Psoas muscle (tissue), 8 donors: ENCODE results near the gene CKM. TPM values are rescaled to one million over a fixed set of nuclear protein-coding genes. Genes with fewer than 3 reads are reported as not detected.

Source experiments
- ATAC-seq, 4 donors: fragments of 200-7000 bp; cut with Tn5 transposase; one replicate each; pipeline ENCODE4 v1.9.1; 2020; ENCODE audit warnings: moderate library complexity in 3 of 4, mild to moderate bottlenecking in 2 of 4
- DNase-seq, 2 donors: peaks; one replicate each; pipeline ENCODE4 v3.0.0-alpha.2; 2020
- H3K27ac ChIP-seq: fragments of 200-600 bp; one replicate; pipeline ENCODE4 v1.8.0; 2022
- H3K27me3 ChIP-seq, 3 donors: fragments of 200-600 bp in 1 of 3; one replicate each; pipeline versions ENCODE4 v1.6.1 to v1.8.0; 2013 to 2022; ENCODE audit warnings: low read length in 2 of 3, mild to moderate bottlenecking in 2 of 3, moderate library complexity in 1 of 3; ENCODE audit not compliant: insufficient read depth in 3 of 3
- H3K36me3 ChIP-seq, 2 donors: fragments of 200-600 bp in 1 of 2; one replicate each; pipeline versions ENCODE4 v1.6.1 to v1.8.0; 2013 to 2022; ENCODE audit warnings: low read depth in 1 of 2, mild to moderate bottlenecking in 1 of 2, moderate library complexity in 1 of 2; ENCODE audit not compliant: insufficient read depth in 1 of 2
- H3K4me1 ChIP-seq: fragments of 200-600 bp; one replicate; pipeline ENCODE4 v1.8.0; 2022
- H3K4me3 ChIP-seq: fragments of 200-600 bp; one replicate; pipeline ENCODE4 v1.8.0; 2022; ENCODE audit warnings: mild to moderate bottlenecking
- H3K9me3 ChIP-seq: fragments of 200-600 bp; one replicate; pipeline ENCODE4 v1.8.0; 2022
- CTCF ChIP-seq: fragments of 200-600 bp; IDR thresholded peaks from one replicate; pipeline ENCODE4 v1.8.0; 2022; ENCODE audit warnings: antibody characterized with exemption
- WGBS, 3 donors: extraction: QIAGEN DNeasy Blood & Tissue Kit; methylation state at CpG; one replicate each; pipeline versions ENCODE4 v1.1.6 to v1.1.7; 2013; 5-methylcytosine and 5-hydroxymethylcytosine counted together
- intact Hi-C, 2 donors: fragments of 100-400 bp; cut with DNase I; formaldehyde crosslinking; loops; one replicate each; pipeline versions ENCODE4 v1.11.0 to v1.14.2; 2022
- polyA plus RNA-seq, 3 donors: library from polyadenylated mRNA; stranded (reverse); fragments of 200-250 nt; gene quantifications; one replicate each; pipeline ENCODE4 v1.2.3, GENCODE V29; 2013
- total RNA-seq, 4 donors: library from RNA; stranded (reverse); fragmentation: NEBNext Ultra II Directional in 2 of 4; extraction: Animal tissue kit (Norgen Biotek cat#: 25700) in 2 of 4; gene quantifications; one replicate each; pipeline versions ENCODE4 v1.2.1 to v1.2.4, GENCODE V29; 2021 to 2023
- donor health status: healthy with polysubstance abuse.
- donor health status: DM: no; HTN: no; CAD: no; lungs with moderate emphysema.
- donor health status: Bipolar disorder and iron deficiency.
- donor health status: healthy.
- donor health status: DM: yes; HTN: yes; CAD: no.
- donor health status: DM: no; HTN: no; CAD: no.
- donor health status: DM: no; HTN: no; CAD: no.
- donor health status: DM: yes; HTN: yes; CAD: no.

CKM gene
- total and polyA plus RNA-seq, 7 donors: 9,503 to 23,818 (median 15,775) TPM

DNA sequence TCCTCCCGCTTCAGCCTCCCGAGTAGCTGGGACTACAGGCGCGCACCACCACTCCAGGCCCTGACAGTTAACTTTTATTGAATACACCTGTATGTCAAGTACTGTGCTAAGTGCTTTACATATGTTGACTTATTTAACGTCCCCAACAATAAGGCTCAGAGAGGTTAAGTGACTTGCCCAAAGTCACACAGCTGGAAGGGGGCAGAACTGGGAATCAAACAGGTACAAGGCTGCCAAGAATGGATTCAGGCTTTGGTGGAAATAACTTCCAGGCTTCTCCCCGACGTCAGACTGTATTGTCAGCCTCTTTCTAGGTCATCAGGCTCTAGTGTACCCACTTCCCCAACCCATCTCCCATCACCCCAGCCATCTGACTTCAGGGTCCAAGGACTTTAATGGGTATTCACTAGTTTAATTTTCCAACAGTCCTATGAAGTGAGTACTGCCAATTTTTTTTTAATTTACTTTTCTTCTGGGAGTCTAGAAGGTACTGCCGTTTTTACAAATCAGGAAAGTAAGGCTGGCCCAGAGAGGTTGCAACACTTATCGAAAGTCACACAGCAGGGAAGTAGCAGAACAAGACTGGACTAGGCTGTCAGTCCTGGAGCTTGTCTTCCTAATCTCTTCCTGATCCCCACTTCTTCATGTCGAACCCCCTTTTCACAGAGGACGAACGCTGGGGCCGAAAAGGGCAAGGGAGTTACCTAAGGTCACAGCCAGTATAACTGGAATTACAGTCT, 4.9 kb upstream of the CKM start:
- ATAC-seq (no peak), DNase-seq (no peak)
- intact Hi-C loops: loop anchor here (5.0 to 10.0 kb wide), 2 partner anchors 167 to 170 kb away; partner anchors contain the start of genes PPM1N (in 2 of the 2) and RTN2 (in 2 of the 2)
- Histone ChIP-seq H3K4me1 (peaks cover 11% of the 10 kb centered on the region), H3K36me3 (no peaks in the 10 kb centered on the region), H3K4me3 (no peak overlapping the region), H3K27me3 (no peaks in the 10 kb centered on the region), H3K9me3 (no peaks in the 10 kb centered on the region), H3K27ac (peak overlapping the region; percentile 70)
- 67 to 73% (median 69%) methylated on average over 13 of the region's 13 CpGs for WGBS, 3 donors
- TF ChIP-seq CTCF: no peak

GRCh38 chr19:45324349-45324907, 1.8 kb upstream of the CKM start:
- ATAC-seq: no peak
- Histone ChIP-seq H3K27me3 (no peaks in the 10 kb centered on the region), H3K36me3 (no peaks in the 10 kb centered on the region), H3K27ac (peak overlapping the region; percentile 97), H3K4me3 (peak overlapping the region; percentile 66), H3K9me3 (no peaks in the 10 kb centered on the region), H3K4me1 (peaks cover 23% of the 10 kb centered on the region)
- 20 to 32% (median 23%) methylated on average over 11 of the region's 11 CpGs for WGBS, 3 donors
- no peak for DNase-seq
- TF ChIP-seq CTCF: no peak
- intact Hi-C loops: loop anchor here in 1 of 2 donors (10.0 kb wide), 1 partner anchor 170 kb away; the partner anchor contains the start of genes PPM1N and RTN2

- peak; percentile 66 to 75 (median 72) for ATAC-seq
- Histone ChIP-seq H3K36me3 (peaks cover 0 to 7% of the 10 kb centered on the region in 2 donors), H3K4me1 (peaks cover 20% of the 10 kb centered on the region), H3K9me3 (no peaks in the 10 kb centered on the region), H3K27me3 (no peaks in the 10 kb centered on the region), H3K27ac (peak overlapping the region; percentile 97), H3K4me3 (peak overlapping the region; percentile 66)
- peak; percentile 77 to 91 for DNase-seq
- 1% methylated on average over 30 of the region's 30 CpGs for WGBS, 3 donors
- no peak for TF ChIP-seq CTCF
- intact Hi-C loops: loop anchor here in 1 of 2 donors (10.0 kb wide), 1 partner anchor 171 kb away; the partner anchor contains the start of genes PPM1N and RTN2
Observed at GRCh38 chr19:45323671-45324081, 1.0 kb upstream of the CKM start.

DNA sequence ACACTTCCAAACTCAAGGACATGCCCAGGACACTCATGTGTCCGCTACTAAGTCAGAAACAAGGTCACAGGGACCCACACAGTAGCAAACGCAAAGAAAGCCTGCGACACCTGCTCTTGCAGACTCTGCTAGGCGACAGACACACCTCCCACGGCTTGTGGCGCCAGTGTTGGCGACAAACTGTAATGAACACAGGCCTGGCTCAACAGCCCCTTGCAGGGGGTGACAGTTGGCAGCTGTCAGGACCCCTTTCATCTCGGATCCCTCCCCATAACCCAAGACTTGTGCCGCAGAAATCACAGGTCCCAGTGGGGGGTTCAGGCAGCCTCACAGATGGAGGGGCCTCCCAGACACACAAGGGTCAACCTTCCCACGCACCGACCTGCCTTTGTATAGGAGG, 364 bp downstream of the CKM start:
- Histone ChIP-seq H3K9me3 (no peaks in the 10 kb centered on the region), H3K27ac (peak overlapping the region; percentile 97), H3K36me3 (peaks cover 0 to 19% of the 10 kb centered on the region in 2 donors), H3K4me1 (peaks cover 15% of the 10 kb centered on the region), H3K4me3 (peak overlapping the region; percentile 66), H3K27me3 (no peaks in the 10 kb centered on the region)
- WGBS, 3 donors: 18 to 27% (median 19%) methylated on average over 11 of the region's 11 CpGs
- TF ChIP-seq CTCF: no peak
- ATAC-seq (peak; percentile 24 to 41 (median 33)), DNase-seq (peak in 1 of 2 donors; percentile 39)
- intact Hi-C loops: loop anchor here in 1 of 2 donors (10.0 kb wide), 1 partner anchor 172 kb away; the partner anchor contains the start of genes PPM1N and RTN2
